ENCODE measurements around the gene HAND2.

DNA sequence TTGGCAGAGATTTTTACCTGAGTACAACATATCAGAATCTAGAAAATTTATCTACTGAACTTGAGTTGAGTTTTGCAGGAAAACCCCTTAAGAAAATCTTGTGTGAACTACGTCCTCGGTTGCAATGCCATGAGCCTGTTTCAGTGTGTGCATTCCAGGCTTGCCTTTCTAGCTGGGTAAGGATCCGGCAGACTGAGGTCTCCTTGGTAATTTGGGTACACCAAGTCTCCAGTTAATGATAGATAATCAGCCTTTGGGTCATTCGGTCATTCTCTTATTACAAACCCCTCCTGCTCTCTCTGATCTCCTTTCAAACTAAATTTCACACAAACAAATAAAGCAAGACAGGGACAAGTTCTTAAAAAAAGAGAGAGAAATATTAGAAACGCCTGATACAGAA lies 5.9 kb upstream of the HAND2 start:
- TF ChIP-seq POLR2A (IDR thresholded peaks at IDR 0.05) = no peak
- TF ChIP-seq, protein P1, sequence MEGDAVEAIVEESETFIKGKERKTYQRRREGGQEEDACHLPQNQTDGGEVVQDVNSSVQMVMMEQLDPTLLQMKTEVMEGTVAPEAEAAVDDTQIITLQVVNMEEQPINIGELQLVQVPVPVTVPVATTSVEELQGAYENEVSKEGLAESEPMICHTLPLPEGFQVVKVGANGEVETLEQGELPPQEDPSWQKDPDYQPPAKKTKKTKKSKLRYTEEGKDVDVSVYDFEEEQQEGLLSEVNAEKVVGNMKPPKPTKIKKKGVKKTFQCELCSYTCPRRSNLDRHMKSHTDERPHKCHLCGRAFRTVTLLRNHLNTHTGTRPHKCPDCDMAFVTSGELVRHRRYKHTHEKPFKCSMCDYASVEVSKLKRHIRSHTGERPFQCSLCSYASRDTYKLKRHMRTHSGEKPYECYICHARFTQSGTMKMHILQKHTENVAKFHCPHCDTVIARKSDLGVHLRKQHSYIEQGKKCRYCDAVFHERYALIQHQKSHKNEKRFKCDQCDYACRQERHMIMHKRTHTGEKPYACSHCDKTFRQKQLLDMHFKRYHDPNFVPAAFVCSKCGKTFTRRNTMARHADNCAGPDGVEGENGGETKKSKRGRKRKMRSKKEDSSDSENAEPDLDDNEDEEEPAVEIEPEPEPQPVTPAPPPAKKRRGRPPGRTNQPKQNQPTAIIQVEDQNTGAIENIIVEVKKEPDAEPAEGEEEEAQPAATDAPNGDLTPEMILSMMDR (IDR thresholded peaks at IDR 0.05) = no peak

Measured in lower leg skin (tissue), 3 donors.